ENCODE measurements around the gene APH1B.

APH1B gene

DNA sequence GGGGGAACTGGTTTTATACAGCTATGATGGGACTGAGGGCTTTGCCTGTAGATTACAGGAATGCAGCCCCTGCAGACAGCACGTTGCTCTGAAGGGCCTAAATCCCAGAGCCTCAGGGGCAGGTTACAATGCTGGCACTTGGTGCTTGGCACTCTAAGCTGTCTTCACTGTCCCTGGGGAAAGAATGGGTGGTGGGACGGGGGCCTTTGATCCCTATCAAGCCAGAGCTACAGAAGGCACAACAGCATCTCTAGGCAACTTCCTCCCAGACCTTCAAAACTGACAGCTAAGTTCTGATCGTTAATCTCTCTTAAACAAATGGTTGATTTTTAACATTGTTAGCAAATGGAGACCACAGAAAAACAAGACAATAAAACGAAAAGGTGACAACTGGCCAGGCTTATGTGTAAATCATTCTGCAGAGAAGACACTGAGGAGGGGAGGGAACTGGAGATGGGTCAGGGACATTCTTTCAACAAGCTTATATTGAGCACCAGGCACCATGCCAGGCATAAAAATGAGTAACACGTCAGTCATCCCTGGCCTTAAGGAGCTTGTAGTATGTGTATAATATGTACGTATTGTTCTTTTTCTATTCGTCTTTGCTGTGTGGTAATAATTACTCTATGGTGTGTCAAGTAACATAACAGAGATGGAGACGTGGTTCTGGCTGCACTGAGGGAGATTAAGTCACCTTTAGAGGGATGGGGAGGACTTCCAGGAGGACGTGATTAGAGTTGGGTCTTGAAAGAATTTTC is 55.1 kb downstream of the APH1B start:
- peak; percentile 75 for DNase-seq

DNA sequence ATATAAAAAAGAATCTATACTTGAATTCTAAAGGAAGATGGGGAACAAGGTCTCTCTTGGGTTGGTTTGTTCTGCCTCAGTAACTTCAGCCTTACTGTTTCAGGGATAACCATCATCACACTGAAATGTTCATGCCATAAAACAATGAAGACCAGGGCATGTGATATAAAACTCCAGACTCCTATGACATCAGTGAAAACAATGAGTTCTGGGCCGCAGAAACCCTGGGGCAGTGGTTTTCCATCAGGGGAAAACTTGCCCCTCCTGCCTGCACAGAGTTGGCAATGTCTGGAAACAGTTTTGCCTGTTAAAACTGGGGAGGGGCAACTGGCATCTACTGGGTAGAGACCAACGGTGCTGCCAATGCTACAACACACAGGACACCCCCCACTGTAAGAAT is 57.4 kb downstream of the APH1B start:
- no peak for DNase-seq

DNA sequence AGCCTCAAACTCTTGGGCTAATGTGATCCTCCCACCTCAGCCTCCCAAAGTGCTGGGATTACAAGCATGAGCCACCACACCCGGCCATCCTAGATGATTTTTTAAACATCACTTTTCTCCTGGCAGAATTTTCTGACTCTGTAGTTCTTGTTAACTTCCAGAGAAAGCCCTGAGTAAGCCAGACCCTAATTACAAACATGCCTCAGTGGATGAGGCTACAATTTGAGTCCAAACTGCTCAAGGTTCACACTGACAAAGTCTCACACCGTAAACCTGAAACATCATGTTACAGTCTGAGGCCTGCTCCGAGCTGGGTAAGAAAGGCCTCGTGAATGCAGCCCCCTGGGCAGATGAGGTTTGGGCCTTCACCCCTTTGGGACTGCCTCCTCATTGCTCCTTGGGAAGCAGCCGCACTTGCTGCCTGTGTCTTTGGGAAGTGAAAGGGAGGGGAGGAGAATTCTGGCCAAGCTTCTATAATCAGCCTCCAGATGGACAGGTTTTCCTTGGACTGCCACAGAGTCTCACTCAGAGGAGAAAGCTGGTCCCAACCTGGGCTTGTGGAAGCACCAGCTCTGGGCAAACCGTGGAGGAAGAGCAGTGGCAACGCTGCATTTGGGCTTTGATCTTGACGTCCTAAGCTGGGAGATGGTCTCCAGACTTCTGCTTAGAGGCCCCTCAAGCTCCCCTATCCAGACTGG is 58.3 kb downstream of the APH1B start:
- DNase-seq = no peak

DNA sequence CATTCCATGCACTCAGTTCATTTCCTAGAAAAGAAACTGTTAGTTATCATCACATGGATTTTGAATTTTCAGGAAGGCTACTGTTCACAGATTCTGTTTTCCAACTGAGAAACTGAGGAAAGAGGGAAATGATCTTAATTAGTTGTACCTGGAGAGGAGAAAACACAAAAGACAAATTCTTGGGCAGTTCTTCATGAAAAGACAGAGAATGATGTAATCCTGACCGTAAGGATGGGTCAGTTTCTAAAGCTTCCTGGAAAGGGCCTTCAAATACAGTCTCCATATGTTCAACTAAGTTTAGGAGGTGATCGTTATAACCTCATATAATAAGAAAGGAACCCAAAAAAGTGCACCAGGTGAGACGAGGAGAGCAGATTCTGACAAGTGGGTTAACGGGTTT is 59.6 kb downstream of the APH1B start:
- no peak for DNase-seq

DNA sequence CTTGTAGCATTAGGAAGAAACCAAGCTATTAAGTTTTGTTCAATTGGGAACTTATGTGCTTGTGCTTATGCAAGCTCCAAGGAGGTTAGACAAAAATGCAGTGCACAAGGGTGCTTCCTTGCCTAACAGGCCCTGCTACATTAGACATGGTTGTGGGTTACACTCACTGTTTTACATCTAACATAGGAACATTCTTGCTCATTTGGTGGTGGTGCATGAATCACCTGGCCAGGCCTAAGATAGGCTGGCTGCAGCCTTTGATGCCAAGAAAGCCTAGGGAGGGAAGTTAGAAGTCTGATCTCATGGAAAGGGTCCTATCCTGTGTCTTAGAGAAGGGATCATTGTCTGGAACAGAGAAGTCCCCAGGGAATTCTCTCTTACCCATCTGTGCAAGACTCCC is 60.8 kb downstream of the APH1B start:
- DNase-seq = peak; percentile 77

DNA sequence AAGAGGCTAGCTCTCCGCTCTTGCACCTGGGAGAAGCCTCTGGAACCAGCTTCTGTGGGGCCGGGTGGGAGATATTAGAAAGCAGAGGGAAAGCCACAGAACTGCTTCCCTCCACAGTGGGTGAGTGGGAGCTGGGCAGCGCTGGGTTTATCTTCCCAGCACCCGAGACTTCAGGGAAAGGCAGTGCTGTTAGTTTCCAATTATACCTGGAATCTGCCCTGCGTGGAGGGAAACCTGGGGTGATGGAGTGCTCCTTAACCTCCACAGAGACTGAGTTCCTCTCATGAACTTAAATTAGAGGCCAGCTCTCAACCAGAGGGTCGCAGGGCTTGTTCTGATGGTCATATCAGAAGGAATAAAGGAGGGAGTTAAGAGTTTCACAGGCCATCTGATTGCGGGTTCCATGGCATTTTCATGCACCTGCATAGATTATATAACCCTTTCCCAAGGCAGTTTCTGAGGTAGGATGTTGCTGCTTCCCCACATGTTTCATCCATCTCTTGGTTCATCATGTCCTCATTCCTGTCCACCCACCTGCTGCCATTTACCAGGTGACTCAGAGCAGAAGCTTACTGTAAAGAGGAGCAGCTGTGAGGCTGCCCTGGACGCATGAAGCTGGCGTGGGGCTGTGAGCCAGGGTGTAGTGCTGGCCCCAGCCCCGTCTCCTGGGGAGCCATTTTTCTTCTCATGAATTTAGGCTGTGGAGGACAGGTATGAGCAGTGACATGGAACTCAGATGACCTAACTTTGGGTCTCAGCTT is 61.8 kb downstream of the APH1B start:
- no peak for DNase-seq

DNA sequence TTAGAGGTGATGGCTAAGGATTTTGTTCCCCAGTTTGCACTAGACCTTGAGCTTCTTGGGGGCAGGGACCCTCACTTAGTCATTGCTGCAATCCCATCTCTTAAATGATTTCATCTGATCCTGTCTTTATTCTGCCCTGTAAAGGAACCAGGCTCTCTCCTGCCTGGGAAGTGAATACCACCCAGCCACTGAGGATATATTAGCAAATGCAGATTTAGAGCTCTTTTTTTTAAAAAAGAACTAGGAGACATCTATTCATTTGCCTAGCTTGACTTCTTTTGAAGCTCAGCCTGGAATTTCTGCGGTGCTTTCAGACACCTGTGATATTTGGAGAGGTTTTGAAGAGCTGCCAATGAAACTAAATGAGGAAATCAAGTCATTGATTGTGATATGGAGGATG is 62.4 kb downstream of the APH1B start:
- no peak for DNase-seq

DNA sequence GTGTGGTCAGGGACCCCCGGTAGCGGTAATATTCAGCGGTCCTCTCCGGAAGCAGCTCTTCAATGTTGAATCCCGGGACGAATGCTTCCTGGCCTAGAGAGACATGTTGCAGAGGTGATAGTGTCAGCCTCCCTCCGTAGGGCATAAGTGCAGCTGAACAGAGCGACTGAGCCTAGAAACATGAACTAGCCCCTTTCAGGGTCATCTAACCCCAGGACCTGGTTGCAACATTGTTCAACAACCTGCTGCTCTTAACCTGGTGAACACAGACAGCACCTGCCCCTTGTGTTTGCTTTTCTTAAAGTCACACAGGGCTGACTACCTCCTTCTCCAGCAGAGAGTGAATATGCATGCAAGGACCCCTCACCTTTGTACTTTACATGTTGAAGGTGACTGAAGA is 62.9 kb downstream of the APH1B start:
- no peak for DNase-seq

DNA sequence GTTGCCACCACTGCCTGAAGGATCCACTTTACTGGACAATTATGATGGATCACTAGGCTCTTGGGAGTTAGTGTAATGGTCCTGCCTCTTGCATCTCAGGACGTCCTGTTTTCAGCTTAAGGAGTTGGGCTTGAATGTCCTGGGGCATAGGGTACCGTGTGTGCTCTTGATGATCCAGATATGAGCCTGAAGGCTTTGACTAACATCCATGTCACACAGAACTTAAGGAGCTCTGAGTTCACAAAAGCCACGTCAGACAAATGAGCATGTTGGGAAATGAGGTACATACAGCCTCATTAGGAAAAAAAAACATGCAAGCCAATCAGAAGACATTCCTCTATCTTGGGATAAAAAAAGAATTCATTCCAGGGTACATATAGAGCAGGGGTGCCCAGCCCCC is 63.5 kb downstream of the APH1B start:
- no peak for DNase-seq

DNA sequence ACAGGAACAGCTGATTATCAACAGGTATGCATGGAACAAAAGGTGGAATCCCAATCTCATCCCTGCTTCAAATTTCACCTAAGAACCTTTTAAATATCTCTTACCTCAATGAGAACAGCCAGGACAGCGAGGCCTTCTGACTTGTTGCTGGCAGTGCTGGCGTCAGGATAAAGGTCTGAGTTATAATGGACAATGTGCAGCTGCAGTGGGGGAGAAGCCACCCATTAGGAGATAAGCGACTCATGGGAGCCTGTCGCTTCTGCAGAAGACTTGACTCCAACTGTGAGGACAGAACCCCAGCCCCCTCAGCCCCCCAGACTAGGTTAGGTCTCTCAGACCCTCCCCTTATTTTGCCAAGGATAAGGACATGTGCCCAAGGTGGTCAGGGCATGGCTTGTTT is 64.5 kb downstream of the APH1B start:
- DNase-seq = no peak

DNA sequence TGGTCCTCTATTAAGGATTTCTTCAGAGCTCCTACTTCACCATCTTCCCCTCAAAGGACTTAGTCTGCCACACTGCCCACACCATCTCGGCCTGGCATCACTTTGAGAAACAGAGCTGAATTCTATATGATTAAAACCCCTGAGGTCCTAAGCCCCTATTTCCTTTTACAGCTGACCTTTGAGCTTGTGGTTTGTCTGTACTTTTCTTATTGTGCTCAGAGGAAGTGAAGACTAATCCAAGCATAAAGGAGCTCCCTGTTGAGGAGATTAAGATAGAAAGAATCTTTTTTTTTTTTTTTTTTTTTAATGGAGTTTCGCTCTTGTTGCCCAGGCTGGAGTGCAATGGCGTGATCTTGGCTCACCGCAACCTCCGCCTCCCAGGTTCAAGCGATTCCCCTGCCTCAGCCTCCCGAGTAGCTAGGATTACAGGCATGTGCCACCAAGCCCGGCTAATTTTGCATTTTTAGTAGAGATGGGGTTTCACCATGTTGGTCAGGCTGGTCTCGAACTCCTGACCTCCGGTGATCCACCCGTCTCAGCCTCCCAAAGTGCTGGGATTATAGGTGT is 65.7 kb downstream of the APH1B start:
- DNase-seq = peak; percentile 42

DNA sequence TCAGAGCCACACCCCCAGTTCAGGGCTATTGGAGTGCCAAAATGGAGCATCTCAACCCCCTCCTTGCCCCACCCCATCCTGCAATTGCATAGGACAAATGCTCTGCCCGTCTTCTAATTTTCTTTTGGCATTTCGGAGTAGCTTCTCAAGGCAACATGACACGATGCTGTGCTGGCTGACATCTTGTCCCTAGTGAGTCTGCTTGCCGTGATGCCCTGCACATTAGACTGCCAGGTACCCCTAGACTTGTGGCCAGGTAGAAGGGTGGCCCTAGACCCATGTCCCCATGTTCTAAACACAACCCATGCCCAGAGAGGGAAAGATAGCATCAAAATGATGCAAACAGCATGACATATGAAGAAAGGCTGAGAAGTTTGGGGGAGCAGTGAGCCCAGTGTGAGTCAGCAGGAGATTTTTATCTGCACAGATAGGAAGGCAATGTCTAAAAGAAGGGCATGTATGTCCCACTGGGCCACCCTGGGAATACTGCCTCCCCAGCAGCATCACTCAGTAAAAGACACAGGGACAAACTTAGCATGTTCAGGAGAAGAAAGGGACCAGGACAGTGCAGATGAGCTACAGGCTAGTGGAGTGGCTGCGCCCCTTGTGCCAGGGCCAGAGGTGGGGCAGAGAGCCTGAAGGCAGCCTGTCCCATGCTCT is 67.5 kb downstream of the APH1B start:
- DNase-seq = peak; percentile 14

DNA sequence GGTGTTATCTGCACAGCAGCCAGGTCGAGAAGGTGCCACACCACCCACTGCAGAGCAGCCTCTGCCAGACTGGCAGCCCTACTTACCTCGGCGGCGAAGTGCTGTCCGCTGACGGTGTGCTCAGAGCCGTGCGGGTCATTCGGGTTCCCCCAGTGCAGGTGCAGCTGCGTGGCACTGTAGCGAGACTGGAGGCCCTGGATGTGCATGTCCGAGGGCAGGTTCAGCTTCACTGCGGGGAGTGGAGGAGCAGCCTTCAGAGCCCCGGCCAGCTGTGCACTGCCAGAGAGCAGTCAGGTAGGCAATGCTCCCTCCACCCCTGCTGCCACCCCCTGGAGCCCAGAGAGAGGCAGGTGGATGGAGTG is 68.0 kb downstream of the APH1B start:
- DNase-seq = no peak

DNA sequence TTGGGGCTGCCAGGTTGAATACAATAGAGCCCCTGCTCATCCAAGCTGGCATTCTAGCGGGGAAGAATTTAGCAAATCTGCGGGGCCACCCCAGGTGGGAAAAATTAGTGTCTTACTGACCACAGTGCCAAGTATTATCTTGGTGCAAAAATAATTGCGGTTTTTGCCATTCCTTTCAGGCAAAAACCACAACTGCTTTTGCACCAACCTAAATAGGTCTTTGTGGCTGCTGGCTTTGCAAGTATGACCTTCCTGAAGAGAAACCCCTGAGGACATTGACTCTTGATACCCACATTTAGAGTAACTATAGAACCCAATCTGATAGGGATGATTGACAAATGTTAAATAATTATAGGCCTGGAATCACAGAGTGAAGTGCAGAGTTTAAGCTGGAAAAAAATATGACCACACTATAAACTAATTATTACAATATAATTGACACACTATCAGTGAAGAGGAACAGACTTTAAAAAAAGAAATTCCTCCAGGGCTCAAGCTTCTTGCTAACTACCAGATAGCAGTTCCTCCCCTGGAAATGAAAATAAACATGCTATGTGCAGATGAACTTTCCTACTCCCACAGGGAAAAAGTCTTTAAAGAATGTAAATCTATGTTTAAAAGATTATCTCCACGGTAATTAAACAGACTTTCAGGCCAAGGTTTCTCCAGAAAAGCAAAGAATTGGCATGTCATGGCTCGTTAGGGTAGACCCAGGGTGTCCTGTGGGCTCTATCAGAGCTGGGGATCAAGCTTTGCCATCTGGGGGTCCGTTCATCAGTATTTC is 69.9 kb downstream of the APH1B start:
- DNase-seq = peak; percentile 48

DNA sequence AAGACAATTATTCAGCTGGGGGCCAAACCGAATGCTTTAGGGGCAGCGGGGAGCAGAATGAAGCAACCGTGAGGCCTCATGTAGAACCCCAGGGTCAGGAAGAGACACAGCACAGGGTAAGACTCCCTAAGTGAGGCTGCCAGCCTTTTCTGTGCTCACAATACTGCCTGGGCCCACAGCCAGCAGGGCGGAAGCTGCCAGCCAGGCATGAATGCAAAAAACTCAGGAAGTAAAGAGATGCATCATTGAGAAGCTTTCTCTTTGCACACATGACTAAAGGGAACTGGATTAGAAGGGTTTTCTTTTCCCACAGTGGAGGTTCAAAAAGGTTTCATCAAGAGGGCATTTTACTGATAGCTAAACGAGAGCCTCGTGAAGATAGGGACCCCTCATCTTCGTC is 71.0 kb downstream of the APH1B start:
- DNase-seq = peak; percentile 91

DNA sequence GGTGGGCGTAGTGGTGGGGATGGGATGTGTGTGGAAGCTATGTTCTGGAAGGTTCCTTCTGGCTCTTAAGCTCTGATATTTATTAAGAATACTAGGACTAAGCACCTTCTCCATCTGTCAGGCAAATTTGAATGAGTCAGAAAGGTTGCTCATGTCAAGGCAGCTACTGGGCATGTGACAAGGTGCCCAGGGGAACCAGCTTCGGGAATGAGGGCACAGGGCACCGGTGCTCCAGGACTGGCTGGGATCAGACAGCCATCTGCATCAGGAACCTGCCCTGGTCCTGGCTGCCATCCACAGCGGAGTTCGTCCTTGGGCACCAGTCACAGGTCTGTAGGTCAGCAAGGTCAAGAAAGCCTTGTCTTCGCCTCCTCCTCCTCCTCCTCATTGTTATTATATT is 71.8 kb downstream of the APH1B start:
- no peak for DNase-seq

DNA sequence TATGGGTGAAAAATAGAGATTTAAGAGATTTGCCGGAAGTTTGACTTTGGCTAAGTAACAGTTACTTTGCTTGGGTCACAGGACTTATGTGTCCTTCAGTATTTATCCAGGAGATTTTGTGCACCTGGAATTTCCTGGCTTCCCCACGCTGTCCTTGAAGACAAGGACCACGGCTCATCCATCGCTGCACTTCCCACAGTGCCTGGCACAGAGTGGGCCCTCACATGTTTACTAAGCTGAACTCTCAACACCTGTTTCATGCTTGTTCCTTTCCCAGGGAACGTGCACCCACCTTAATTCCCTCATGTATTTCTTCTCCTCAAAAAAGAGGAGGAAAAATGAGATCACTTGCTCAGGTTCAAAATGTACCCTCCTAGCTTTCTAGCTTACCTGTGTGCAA is 72.2 kb downstream of the APH1B start:
- no peak for DNase-seq

DNA sequence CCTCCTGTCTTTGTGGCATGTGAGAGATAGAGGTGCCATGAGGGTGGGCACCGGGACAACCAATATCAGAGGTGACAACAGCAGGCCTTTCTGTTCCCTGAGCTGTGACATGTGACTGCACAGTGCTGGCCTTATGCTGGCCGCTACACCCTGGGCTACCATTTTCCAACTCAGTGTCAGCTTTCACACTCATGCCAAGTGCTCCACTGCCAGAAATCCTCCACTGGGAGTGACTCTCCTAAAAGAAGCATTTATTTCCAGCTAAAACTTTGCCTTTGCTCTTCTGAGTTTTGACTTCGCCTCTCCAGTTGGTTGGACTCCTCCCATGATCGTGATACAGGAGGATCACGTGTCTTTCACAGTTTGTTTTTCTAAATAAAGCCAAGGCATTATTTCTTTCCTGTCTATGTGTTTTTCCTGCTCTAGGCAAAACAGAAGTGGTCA is 72.8 kb downstream of the APH1B start:
- DNase-seq = no peak

DNA sequence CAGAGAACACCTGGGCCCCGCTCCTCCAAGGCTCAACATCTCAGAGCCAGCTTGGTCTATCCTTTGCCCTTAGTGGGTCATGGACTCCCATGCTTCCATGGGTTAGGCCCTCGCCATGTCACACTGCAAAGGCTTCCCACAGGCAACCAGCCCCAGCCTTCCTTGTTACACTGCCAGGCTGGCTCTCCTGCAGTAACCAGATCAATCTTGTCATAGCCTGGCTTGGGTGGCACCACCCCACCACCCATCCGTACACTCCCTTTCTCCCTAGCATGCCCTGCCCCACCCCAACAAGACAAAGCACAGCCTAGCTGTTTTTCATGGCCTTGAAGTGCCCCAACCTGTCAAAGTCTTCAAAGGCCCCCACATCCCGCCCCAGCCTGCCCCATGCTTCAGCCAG is 73.8 kb downstream of the APH1B start:
- DNase-seq = no peak

DNA sequence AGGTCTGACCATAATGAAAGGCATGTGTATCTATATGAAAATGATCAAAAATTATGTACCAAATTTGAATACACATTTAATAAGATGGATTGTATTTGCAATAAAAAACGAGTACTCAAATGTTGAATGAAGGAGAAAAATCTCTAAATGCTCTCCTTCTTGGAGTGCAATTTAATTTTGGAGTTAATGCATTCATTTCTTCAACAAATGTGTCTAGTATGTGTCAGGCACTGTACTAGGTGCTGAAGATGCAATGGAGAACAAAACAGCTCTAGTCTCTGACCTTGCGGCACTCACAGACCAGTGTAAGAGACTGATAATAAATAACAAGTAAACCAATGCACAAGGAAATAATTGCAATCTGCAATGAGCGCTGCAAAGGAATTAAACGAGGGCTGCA is 75.4 kb downstream of the APH1B start:
- no peak for DNase-seq

DNA sequence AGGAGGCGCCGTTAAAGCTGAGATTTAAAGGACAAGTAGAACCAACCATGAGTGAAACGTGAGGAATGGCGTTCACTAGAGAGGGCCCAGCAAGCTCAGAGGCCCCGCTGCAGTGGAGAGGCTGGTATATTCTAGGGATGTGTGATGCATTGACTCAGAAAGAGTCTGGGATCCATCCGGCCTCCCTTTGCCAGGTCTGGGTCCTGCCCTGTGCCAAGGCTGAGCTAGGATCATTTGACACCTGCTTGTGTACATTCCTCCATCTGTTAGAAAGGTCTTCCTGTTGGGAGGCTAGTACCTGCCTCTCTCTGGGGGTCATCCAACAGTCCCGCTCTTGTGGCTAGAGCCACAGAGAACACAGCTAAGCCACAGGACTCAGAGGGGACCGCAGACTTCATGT is 75.9 kb downstream of the APH1B start:
- no peak for DNase-seq

DNA sequence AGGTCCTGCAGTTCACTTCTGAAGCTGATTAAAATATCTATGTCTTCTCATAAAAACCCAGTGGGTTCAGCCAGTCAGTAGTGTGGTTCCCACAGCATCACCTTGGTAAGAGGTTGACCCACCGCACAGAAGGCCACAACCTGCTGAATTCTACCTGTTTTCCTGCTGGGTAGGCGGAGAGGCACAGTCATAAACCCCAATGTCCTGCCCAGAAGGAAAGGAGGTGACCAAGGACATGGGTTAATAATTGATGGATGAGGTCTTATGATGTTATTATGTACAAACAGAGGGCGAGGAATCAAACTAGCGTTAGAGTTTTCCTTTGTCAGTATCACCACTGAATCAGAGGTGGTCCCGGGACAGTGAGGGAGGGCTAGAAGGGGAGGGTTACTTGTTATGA is 76.5 kb downstream of the APH1B start:
- no peak for DNase-seq

All from NCI-H226 (cell line).